Common myeloid progenitor, CD34-positive (primary cell): ENCODE data around the gene ROBO1.

Experiments
- CTCF ChIA-PET: fragments of 350-600 bp; sonication (Branson Sonifier 250); formaldehyde crosslinking; loops from one replicate; lab custom pipeline; 2021; ENCODE audit warnings: antibody characterized with exemption; lab: Charles Lee
- POLR2A ChIA-PET: fragments of 350-600 bp; sonication (Branson Sonifier 250); formaldehyde crosslinking; loops from one replicate; lab custom pipeline; 2021; ENCODE audit warnings: antibody characterized with exemption; lab: Charles Lee
- DNase-seq, 3 donors: peaks; one replicate each; pipeline versions ENCODE4 v3.0.0 to v3.0.0-alpha.2; 2013
- H3K27ac ChIP-seq, 2 experiments: 1 replicate in 1 of 2; 2 replicates in 1 of 2; pipeline ENCODE4 v1.7.0; 2013; ENCODE audit warnings: inconsistent platforms in 2 of 2, low read length in 2 of 2, mild to moderate bottlenecking in 2 of 2, low read depth in 1 of 2, moderate library complexity in 1 of 2; ENCODE audit not compliant: severe bottlenecking in 2 of 2, insufficient read depth in 1 of 2, poor library complexity in 1 of 2
- H3K27me3 ChIP-seq, 5 experiments: replicated peaks in 2 of 5; 1 replicate in 3 of 5; 2 replicates in 2 of 5; pipeline versions ENCODE4 v1.6.1 to v1.7.0; 2013; ENCODE audit warnings: low read length in 4 of 5, mild to moderate bottlenecking in 2 of 5, moderate library complexity in 2 of 5, inconsistent platforms in 1 of 5; ENCODE audit not compliant: insufficient read depth in 5 of 5, control insufficient read depth in 4 of 5
- H3K36me3 ChIP-seq, 4 experiments: 1 replicate in 2 of 4; 2 replicates in 2 of 4; pipeline versions ENCODE4 v1.6.1 to v1.7.0; 2013; ENCODE audit warnings: low read length in 3 of 4, control low read depth in 1 of 4, mild to moderate bottlenecking in 1 of 4; ENCODE audit not compliant: control insufficient read depth in 4 of 4, insufficient read depth in 4 of 4
- H3K4me1 ChIP-seq, 4 experiments: 1 replicate in 3 of 4; 2 replicates in 1 of 4; pipeline versions ENCODE4 v1.6.1 to v1.7.1; 2013; ENCODE audit warnings: low read length in 3 of 4, mild to moderate bottlenecking in 3 of 4, control low read depth in 1 of 4, inconsistent platforms in 1 of 4, moderate library complexity in 1 of 4; ENCODE audit not compliant: control insufficient read depth in 4 of 4, insufficient read depth in 4 of 4; ENCODE audit errors: control extremely low read depth in 1 of 4
- H3K4me3 ChIP-seq, 7 experiments: 1 replicate in 4 of 7; 2 replicates in 3 of 7; pipeline versions ENCODE4 v1.5.1 to v1.7.0; 2013; ENCODE audit warnings: mild to moderate bottlenecking in 7 of 7, low read length in 6 of 7, moderate library complexity in 6 of 7, inconsistent platforms in 2 of 7, low read depth in 2 of 7, control low read depth in 1 of 7; ENCODE audit not compliant: insufficient read depth in 4 of 7, control insufficient read depth in 1 of 7; ENCODE audit errors: extremely low read depth in 1 of 7
- H3K9me3 ChIP-seq, 5 experiments: 1 replicate in 4 of 5; 2 replicates in 1 of 5; pipeline versions ENCODE4 v1.6.1 to v1.7.1; 2013; ENCODE audit warnings: low read length in 4 of 5, mild to moderate bottlenecking in 2 of 5, inconsistent platforms in 1 of 5, low read depth in 1 of 5, moderate library complexity in 1 of 5; ENCODE audit not compliant: control insufficient read depth in 4 of 5, insufficient read depth in 2 of 5; ENCODE audit errors: control extremely low read depth in 1 of 5
- WGBS: methylation state at CpG from one replicate; pipeline ENCODE4 v1.1.5; 2013; ENCODE audit not compliant: insufficient coverage; 5-methylcytosine and 5-hydroxymethylcytosine counted together

Gene ROBO1

DNA sequence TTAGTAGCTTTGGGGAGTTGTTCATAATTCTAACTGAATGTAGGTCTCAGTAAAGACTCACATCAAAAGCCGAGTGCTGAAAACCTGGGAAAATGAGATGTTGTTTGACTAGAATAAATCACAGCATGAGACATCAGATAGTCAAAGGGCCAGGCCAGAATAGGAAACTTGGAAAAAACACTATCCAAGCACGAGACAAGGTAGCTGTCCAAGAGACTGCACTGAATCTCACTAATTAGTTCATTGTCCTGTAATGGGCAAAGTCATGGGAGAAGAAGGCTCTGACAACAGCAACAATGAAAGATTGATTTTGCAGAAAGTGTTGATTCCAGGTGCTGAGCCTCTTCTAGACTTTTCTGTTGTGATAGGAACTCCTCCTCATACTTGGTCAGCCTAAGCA is 314.2 kb downstream of the ROBO1 start:
- 83% methylated on average over 2 of the region's 2 CpGs for WGBS
- H3K9me3 ChIP-seq = no peaks in the 10 kb centered on the region
- peaks cover 0 to 3% (median 0%) of the 10 kb centered on the region in 4 experiments for H3K4me1 ChIP-seq
- H3K4me3 ChIP-seq = no peak overlapping the region
- H3K27me3 ChIP-seq = no peaks in the 10 kb centered on the region
- POLR2A ChIA-PET = no interaction called here
- CTCF ChIA-PET = no interaction called here
- no peak overlapping the region for H3K27ac ChIP-seq
- DNase-seq = no peak
- H3K36me3 ChIP-seq = no peaks in the 10 kb centered on the region

DNA sequence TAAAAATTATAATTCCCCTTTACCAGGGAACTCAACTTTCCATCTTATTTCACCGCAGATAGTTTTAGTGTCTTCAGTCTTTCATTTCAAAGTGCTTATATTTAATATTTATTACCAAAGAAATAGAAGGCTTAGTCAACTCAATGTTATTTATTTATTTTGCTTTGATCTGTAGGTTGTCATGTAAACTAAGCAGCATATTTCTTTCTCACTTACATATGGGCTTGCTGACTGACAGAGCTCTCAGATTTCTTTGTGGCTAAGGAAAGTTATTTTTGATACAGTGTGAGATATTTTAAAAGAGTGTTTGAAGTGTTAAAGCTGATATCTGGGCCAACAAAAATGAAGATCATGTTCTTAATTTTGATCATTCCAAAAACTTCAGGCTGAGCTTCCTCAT is 331.4 kb downstream of the ROBO1 start:
- ChIA-PET POLR2A (no interaction called here), CTCF (no interaction called here)
- no peaks in the 10 kb centered on the region for H3K9me3 ChIP-seq
- no CpG with 5 or more reads among the region's 1 CpG for WGBS
- no peaks in the 10 kb centered on the region for H3K27me3 ChIP-seq
- no peaks in the 10 kb centered on the region for H3K36me3 ChIP-seq
- no peak for DNase-seq
- H3K27ac ChIP-seq = no peak overlapping the region
- no peak overlapping the region for H3K4me3 ChIP-seq
- H3K4me1 ChIP-seq = no peaks in the 10 kb centered on the region

DNA sequence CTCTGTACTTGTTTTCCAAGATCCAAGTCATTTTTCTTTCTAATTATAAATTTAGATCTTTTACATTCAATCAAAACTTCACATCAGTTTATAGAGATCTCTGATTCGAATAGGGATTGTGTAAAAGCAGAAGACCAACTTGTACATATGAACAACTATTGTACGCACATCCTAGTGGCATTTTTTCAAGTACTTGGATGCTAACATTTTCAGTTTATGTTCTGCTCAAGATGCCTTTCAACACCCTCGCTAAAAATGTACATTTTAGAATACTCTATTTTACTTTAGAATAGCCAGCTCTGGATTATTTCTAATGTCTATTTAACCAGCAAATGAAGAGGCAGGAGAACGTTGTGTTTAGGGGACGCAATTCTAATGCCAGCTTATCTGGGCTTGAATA is 340.7 kb downstream of the ROBO1 start:
- ChIA-PET CTCF (no interaction called here), POLR2A (no interaction called here)
- Histone ChIP-seq H3K9me3 (no peaks in the 10 kb centered on the region), H3K36me3 (no peaks in the 10 kb centered on the region), H3K27me3 (no peaks in the 10 kb centered on the region), H3K4me3 (no peak overlapping the region), H3K27ac (no peak overlapping the region), H3K4me1 (no peaks in the 10 kb centered on the region)
- DNase-seq = no peak
- WGBS = 94% methylated on average over 4 of the region's 5 CpGs

DNA sequence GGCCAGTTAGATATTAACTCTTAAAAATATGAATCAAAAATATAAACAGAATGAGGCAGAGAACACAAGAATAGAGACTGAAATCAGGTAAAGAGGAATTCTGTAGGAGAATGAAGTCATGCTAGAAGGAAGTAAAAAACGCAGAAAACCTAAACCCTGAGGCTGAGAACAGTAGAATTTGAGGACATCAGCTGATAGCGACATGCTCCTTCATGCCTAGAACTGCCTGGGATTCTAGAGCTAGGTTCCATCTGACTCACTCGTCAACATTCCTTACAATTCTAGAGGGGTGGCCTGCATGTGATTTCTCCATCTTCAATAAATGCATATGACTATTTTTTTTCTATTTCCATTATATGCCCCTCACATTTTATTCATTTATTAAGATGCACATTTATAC is 343.0 kb downstream of the ROBO1 start:
- Histone ChIP-seq H3K9me3 (no peaks in the 10 kb centered on the region), H3K27ac (no peak overlapping the region), H3K36me3 (no peaks in the 10 kb centered on the region), H3K4me1 (no peaks in the 10 kb centered on the region), H3K4me3 (no peak overlapping the region), H3K27me3 (no peaks in the 10 kb centered on the region)
- 97% methylated on average over 3 of the region's 3 CpGs for WGBS
- no peak for DNase-seq
- ChIA-PET CTCF (no interaction called here), POLR2A (no interaction called here)

DNA sequence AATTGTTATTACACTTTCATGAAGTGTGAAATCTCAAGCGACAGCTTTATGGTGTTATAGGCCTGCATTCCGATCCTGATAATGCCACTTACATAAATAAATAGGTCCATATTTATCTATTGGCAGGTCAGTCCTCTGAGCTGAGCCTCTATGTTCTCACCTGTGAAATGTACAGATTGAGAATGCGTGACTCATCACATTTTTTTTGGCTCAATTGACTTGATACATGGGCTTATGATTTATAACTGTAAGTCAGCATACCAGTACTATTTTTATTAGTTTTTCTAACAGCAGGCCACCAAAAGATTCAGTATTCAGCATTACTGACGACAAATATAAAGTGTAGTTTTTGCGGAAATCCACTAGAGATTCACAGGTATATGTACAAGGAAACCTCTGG is 344.4 kb downstream of the ROBO1 start:
- Histone ChIP-seq H3K4me3 (no peak overlapping the region), H3K4me1 (no peaks in the 10 kb centered on the region), H3K36me3 (no peaks in the 10 kb centered on the region), H3K27ac (no peak overlapping the region), H3K27me3 (no peaks in the 10 kb centered on the region), H3K9me3 (no peaks in the 10 kb centered on the region)
- ChIA-PET POLR2A (no interaction called here), CTCF (no interaction called here)
- DNase-seq = no peak
- 80% methylated on average over 1 of the region's 5 CpGs for WGBS

DNA sequence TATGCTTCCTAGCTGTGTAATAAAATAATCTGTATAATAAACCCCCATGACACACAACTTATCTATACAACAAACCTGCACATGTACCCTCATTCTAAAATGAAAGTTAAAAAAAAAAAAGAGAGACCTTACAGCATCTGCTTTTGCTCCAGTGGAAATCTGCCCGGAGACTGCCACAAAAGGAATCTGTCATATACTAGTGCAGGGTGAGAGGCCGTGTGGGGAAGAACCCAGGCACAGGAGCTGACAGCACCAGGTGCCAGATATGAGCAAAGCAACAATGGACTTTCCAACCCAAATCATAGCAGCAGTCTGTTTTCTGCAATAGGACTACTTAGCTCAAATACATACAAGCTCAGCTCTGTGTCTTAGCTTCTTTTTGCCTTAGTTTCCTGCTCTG is 346.5 kb downstream of the ROBO1 start:
- no peaks in the 10 kb centered on the region for H3K36me3 ChIP-seq
- no peak overlapping the region for H3K27ac ChIP-seq
- H3K4me1 ChIP-seq = no peaks in the 10 kb centered on the region
- ChIA-PET CTCF (no interaction called here), POLR2A (no interaction called here)
- H3K4me3 ChIP-seq = no peak overlapping the region
- WGBS = 81% methylated on average over 2 of the region's 2 CpGs
- DNase-seq = no peak
- H3K9me3 ChIP-seq = no peaks in the 10 kb centered on the region
- no peaks in the 10 kb centered on the region for H3K27me3 ChIP-seq

DNA sequence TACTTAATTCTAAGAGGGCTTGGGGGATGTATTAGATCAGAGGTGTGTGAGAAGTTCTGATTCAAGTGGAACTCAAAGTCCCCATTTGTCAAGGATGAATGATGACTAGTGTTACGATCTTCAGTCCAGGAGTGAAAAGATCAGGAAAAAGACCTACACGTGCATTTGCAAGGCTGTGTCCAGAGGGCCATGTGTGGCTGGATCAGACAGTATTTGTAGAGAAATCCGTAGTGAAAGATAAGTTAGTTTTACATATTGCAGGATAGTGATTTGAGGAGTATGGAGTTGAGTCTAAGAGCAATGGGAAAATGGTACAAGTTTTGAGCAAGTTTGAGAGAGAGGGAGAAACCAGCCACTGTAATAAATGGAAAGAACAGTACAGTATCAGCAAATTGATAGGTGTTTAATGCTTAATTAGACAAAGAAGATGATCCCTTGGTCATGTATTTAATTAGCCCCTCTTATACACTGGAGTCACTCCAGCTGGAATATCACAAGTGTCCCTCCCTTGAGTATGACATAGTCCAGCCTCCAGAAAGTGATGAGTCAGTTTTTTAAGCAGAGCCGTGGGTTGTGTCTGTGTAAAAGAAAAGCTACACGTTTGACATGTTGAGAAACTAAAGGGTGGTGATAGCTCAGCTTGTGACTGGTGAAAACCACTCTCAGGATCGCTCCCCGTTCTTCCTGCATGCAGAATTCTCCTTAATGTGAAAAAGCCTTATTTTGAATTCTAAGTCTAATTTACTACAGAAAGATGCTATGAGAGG is 348.8 kb downstream of the ROBO1 start:
- CTCF ChIA-PET = no interaction called here

More for the DNA sequence above, 348.8 kb downstream of the ROBO1 start:
- H3K4me1 ChIP-seq = no peaks in the 10 kb centered on the region
- no peak for DNase-seq
- no peaks in the 10 kb centered on the region for H3K9me3 ChIP-seq
- H3K4me3 ChIP-seq = no peak overlapping the region
- no peaks in the 10 kb centered on the region for H3K27me3 ChIP-seq
- H3K27ac ChIP-seq = no peak overlapping the region
- no peaks in the 10 kb centered on the region for H3K36me3 ChIP-seq
- POLR2A ChIA-PET = no interaction called here
- WGBS = 90% methylated on average over 5 of the region's 7 CpGs
